Thoracic aorta (tissue), 2 donors: ENCODE data around the gene POLR2L. TPM values are rescaled to one million over a fixed set of nuclear protein-coding genes. Genes with fewer than 3 reads are reported as not detected.

ENCODE experiments used
- ATAC-seq: fragments of 150-250 bp; one replicate; pipeline ENCODE4 v1.8.0; 2017; ENCODE audit warnings: low read depth; ENCODE audit not compliant: insufficient number of reproducible peaks, low FRiP score
- DNase-seq: peaks from one replicate; pipeline ENCODE4 v3.0.0-alpha.2; 2020; ENCODE audit warnings: low spot score
- H3K27ac ChIP-seq, 2 donors: fragments of 200-600 bp; sonication (generic); 1 replicate in 1 of 2; 2 replicates in 1 of 2; pipeline ENCODE4 v1.5.1; 2016; ENCODE audit warnings: mild to moderate bottlenecking in 2 of 2, moderate library complexity in 2 of 2
- H3K27me3 ChIP-seq: fragments of 200-600 bp; sonication (generic); replicated peaks from 2 replicates; pipeline ENCODE4 v1.6.0; 2016; ENCODE audit warnings: mild to moderate bottlenecking; ENCODE audit not compliant: insufficient read depth
- H3K36me3 ChIP-seq: fragments of 200-600 bp; sonication (generic); one replicate; pipeline ENCODE4 v1.5.1; 2016
- H3K4me1 ChIP-seq, 2 donors: fragments of 200-600 bp; sonication (generic); 1 replicate in 1 of 2; 2 replicates in 1 of 2; pipeline versions ENCODE4 v1.5.1 to v1.6.0; 2016; ENCODE audit warnings: low read depth in 2 of 2, mild to moderate bottlenecking in 1 of 2; ENCODE audit not compliant: control insufficient read depth in 1 of 2
- H3K4me3 ChIP-seq: fragments of 200-600 bp; sonication (generic); 2 replicates; pipeline ENCODE4 v1.5.1; 2016; ENCODE audit warnings: mild to moderate bottlenecking
- H3K9me3 ChIP-seq: fragments of 200-600 bp; sonication (generic); 2 replicates; pipeline ENCODE4 v1.5.1; 2016
- CTCF ChIP-seq: fragments of 200-600 bp; sonication (generic); IDR thresholded peaks from one replicate; pipeline ENCODE4 v1.5.1; 2019; ENCODE audit warnings: antibody characterized with exemption
- total RNA-seq, 2 donors: library from RNA; depleted of rRNA; stranded (reverse); fragments of >200 nt; gene quantifications; one replicate each; pipeline versions ENCODE4 v1.1.0 to v1.2.3, GENCODE V29; 2016

POLR2L gene
- total RNA-seq, 2 donors from 2014 or later = 20.8 to 63.0 TPM

GRCh38 chr11:859394-860131 lies 17.2 kb upstream of the POLR2L start:
- ATAC-seq (no peak), DNase-seq (no peak)
- Histone ChIP-seq H3K9me3 (no peaks in the 10 kb centered on the region), H3K4me3 (peak overlapping the region; percentile 31), H3K27ac (no peak overlapping the region), H3K27me3 (no peaks in the 10 kb centered on the region), H3K36me3 (no peaks in the 10 kb centered on the region), H3K4me1 (peaks cover 0 to 7% of the 10 kb centered on the region in 2 donors)
- no peak for TF ChIP-seq CTCF

- Histone ChIP-seq H3K9me3 (no peaks in the 10 kb centered on the region), H3K4me3 (no peak overlapping the region), H3K36me3 (no peaks in the 10 kb centered on the region), H3K27me3 (no peaks in the 10 kb centered on the region), H3K27ac (no peak overlapping the region), H3K4me1 (peaks cover 0 to 7% of the 10 kb centered on the region in 2 donors)
- TF ChIP-seq CTCF = no peak
- ATAC-seq = no peak
- DNase-seq = no peak
Observed at GRCh38 chr11:858762-859339, 16.5 kb upstream of the POLR2L start.

- DNase-seq = no peak
- Histone ChIP-seq H3K4me3 (no peak overlapping the region), H3K36me3 (no peaks in the 10 kb centered on the region), H3K27me3 (no peaks in the 10 kb centered on the region), H3K27ac (no peak overlapping the region), H3K4me1 (peaks cover 0 to 7% of the 10 kb centered on the region in 2 donors), H3K9me3 (no peaks in the 10 kb centered on the region)
- no peak for ATAC-seq
- no peak for TF ChIP-seq CTCF
Observed at GRCh38 chr11:858053-858761, 15.9 kb upstream of the POLR2L start.

GRCh38 chr11:856397-856796 lies 14.1 kb upstream of the POLR2L start:
- no peak for ATAC-seq
- peaks cover 0 to 7% of the 10 kb centered on the region in 2 donors for H3K4me1 ChIP-seq

More at GRCh38 chr11:856397-856796, 14.1 kb upstream of the POLR2L start:
- H3K9me3 ChIP-seq = no peaks in the 10 kb centered on the region
- H3K27ac ChIP-seq = no peak overlapping the region
- H3K4me3 ChIP-seq = no peak overlapping the region
- TF ChIP-seq CTCF = no peak
- DNase-seq = no peak
- no peaks in the 10 kb centered on the region for H3K27me3 ChIP-seq
- H3K36me3 ChIP-seq = no peaks in the 10 kb centered on the region
